SU-DHL-6 (cell line): Measurements from ENCODE around the gene SYT2.

ENCODE experiments used
- H2AFZ ChIP-seq: fragments of 200-600 bp; sonication (generic); 2 replicates; pipeline ENCODE4 v1.6.1; 2014; ENCODE audit warnings: low read depth, mild to moderate bottlenecking, moderate library complexity, mixed read lengths, antibody characterized with exemption, low read length; ENCODE audit not compliant: severe bottlenecking
- H3F3A ChIP-seq: fragments of 200-600 bp; shearing (Covaris generic); 2 replicates; pipeline ENCODE4 v1.6.0; 2016; ENCODE audit warnings: antibody characterized with exemption, mild to moderate bottlenecking; ENCODE audit not compliant: insufficient read depth
- H3K27ac ChIP-seq: fragments of 200-600 bp; sonication (generic); 2 replicates; pipeline ENCODE4 v1.5.1; 2016; ENCODE audit warnings: low read depth, mild to moderate bottlenecking, low read length, moderate library complexity, mixed read lengths
- H3K27me3 ChIP-seq: fragments of 200-600 bp; sonication (generic), shearing (Covaris generic); 2 replicates; pipeline ENCODE4 v1.6.0; 2014; ENCODE audit warnings: mild to moderate bottlenecking, low read length
- H3K36me3 ChIP-seq: fragments of 200-600 bp; sonication (generic); 2 replicates; pipeline ENCODE4 v1.6.1; 2014; ENCODE audit warnings: mild to moderate bottlenecking, low read length, mixed read lengths
- H3K4me2 ChIP-seq: fragments of 300-600, 200-600 bp; shearing (Covaris generic), sonication (generic); 2 replicates; pipeline ENCODE4 v1.6.0; 2014; ENCODE audit warnings: low read length, low read depth, mild to moderate bottlenecking; ENCODE audit not compliant: poor library complexity, severe bottlenecking
- H3K4me3 ChIP-seq: fragments of 200-600 bp; sonication (generic); 2 replicates; pipeline ENCODE4 v1.5.1; 2014; ENCODE audit warnings: antibody characterized with exemption, low read length, mild to moderate bottlenecking, mixed read lengths; ENCODE audit not compliant: insufficient read depth, poor library complexity, severe bottlenecking
- H3K79me2 ChIP-seq: fragments of 200-600 bp; sonication (generic); 2 replicates; pipeline ENCODE4 v1.6.1; 2014; ENCODE audit warnings: mild to moderate bottlenecking, low read length, moderate library complexity; ENCODE audit not compliant: insufficient read depth
- H3K9ac ChIP-seq: fragments of 200-600 bp; sonication (generic); 2 replicates; pipeline ENCODE4 v1.7.0; 2014; ENCODE audit warnings: mild to moderate bottlenecking, low read length
- H3K9me2 ChIP-seq: fragments of 200-600 bp; sonication (generic); replicated peaks from 2 replicates; pipeline ENCODE4 v1.6.1; 2014; ENCODE audit warnings: low read length; ENCODE audit not compliant: insufficient read depth
- H3K9me3 ChIP-seq: fragments of 200-600 bp; sonication (generic); 2 replicates; pipeline ENCODE4 v1.6.1; 2014; ENCODE audit warnings: low read length, mixed read lengths; ENCODE audit not compliant: insufficient read depth
- H4K20me1 ChIP-seq: fragments of 200-600 bp; sonication (generic); 2 replicates; pipeline ENCODE4 v1.6.1; 2014; ENCODE audit warnings: low read depth, mild to moderate bottlenecking, antibody characterized with exemption, low read length, moderate library complexity, mixed read lengths
- EZH2phosphoT487 ChIP-seq: fragments of 200-600 bp; sonication (generic), shearing (Covaris generic); conservative IDR thresholded peaks from 2 replicates; pipeline ENCODE4 v1.6.1; 2018; ENCODE audit warnings: mild to moderate bottlenecking, antibody characterized with exemption, low read length, moderate library complexity, mixed read lengths
- TF ChIP-seq, protein P1 (sequence below): fragments of 200-600 bp; sonication (generic); IDR thresholded peaks from one replicate; pipeline ENCODE4 v1.5.1; 2017; ENCODE audit warnings: antibody characterized with exemption, mild to moderate bottlenecking, low read length, moderate library complexity; ENCODE audit not compliant: insufficient read depth, poor library complexity, severe bottlenecking

Gene SYT2

DNA sequence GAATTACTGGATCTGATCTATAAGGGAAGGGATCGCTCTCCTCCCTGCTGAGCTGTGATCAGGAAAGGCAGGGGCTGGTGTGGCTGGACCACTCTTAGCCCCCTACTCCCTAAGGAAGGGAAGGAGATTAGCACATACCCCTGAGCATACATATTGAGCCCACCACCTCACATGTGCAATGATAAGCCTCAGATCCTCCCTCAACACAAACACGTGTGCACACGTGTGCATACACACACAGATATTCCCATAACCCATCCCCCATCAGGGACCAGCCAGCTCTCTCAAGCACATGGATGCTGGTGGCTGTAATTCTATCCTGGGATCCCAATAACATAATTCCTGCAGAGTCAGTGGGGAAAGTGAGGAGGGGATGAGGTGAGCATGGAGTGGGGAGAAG, 21.2 kb downstream of the SYT2 start:
- no peak for TF ChIP-seq EZH2phosphoT487
- TF ChIP-seq, protein P1, sequence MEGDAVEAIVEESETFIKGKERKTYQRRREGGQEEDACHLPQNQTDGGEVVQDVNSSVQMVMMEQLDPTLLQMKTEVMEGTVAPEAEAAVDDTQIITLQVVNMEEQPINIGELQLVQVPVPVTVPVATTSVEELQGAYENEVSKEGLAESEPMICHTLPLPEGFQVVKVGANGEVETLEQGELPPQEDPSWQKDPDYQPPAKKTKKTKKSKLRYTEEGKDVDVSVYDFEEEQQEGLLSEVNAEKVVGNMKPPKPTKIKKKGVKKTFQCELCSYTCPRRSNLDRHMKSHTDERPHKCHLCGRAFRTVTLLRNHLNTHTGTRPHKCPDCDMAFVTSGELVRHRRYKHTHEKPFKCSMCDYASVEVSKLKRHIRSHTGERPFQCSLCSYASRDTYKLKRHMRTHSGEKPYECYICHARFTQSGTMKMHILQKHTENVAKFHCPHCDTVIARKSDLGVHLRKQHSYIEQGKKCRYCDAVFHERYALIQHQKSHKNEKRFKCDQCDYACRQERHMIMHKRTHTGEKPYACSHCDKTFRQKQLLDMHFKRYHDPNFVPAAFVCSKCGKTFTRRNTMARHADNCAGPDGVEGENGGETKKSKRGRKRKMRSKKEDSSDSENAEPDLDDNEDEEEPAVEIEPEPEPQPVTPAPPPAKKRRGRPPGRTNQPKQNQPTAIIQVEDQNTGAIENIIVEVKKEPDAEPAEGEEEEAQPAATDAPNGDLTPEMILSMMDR = no peak
- no peaks in the 10 kb centered on the region for H3K9me3 ChIP-seq
- no peaks in the 10 kb centered on the region for H3K36me3 ChIP-seq
- no peaks in the 10 kb centered on the region for H3K9me2 ChIP-seq
- no peaks in the 10 kb centered on the region for H3F3A ChIP-seq
- no peak overlapping the region for H3K27ac ChIP-seq
- no peak overlapping the region for H3K4me2 ChIP-seq
- no peaks in the 10 kb centered on the region for H3K79me2 ChIP-seq
- no peak overlapping the region for H2AFZ ChIP-seq
- H3K9ac ChIP-seq = no peak overlapping the region
- H3K27me3 ChIP-seq = no peaks in the 10 kb centered on the region
- no peaks in the 10 kb centered on the region for H4K20me1 ChIP-seq
- no peak overlapping the region for H3K4me3 ChIP-seq

DNA sequence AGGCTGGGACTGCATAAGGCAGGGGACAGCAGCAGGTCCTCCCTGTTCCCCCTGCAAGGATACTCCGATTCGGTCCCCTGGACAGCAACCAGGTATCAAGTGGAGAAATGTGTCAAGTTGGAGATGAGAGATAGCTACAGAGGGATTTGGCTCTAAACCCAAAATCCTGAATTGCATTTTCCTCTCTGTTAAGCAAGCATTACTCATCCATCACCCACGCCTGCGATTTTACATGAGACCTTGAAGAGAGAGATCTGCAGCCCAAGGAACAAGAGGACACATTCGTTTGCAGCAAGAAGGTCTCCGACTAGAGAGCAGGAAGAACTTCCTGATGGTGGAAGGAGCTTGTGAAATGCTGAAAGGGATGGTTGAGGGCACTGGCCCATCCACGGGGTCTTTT, 21.9 kb downstream of the SYT2 start:
- H3K9ac ChIP-seq = no peak overlapping the region
- TF ChIP-seq, protein P1 = no peak
- no peak for TF ChIP-seq EZH2phosphoT487
- no peaks in the 10 kb centered on the region for H3K36me3 ChIP-seq
- H3K27ac ChIP-seq = no peak overlapping the region
- H2AFZ ChIP-seq = no peak overlapping the region
- no peak overlapping the region for H3K4me3 ChIP-seq
- no peaks in the 10 kb centered on the region for H3K27me3 ChIP-seq
- H3K79me2 ChIP-seq = no peaks in the 10 kb centered on the region
- H3F3A ChIP-seq = no peaks in the 10 kb centered on the region
- H3K9me3 ChIP-seq = no peaks in the 10 kb centered on the region
- no peaks in the 10 kb centered on the region for H4K20me1 ChIP-seq
- no peaks in the 10 kb centered on the region for H3K9me2 ChIP-seq
- H3K4me2 ChIP-seq = no peak overlapping the region

DNA sequence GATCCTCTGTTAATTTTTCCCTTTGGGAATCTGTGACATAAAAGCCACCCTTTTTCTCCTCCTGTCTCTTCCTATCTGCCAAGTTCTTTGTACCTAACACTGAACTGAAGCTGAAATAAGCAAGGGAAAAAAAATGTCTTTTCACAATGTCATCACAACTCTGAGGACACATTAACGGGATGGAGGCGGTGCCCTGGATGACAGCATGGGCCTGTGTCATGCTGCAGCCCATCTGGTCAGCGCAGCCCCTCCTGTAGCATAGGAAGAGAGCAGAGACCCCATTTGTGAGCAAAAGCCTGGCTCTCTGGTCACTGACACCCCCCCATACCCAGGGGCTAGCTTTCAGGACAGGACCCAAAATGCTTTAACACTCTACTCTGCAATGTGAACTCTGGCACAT, 22.5 kb downstream of the SYT2 start:
- Histone ChIP-seq H3K27me3 (no peaks in the 10 kb centered on the region), H3K9me2 (no peaks in the 10 kb centered on the region), H3K9ac (no peak overlapping the region), H3K4me2 (no peak overlapping the region), H2AFZ (no peak overlapping the region), H3F3A (no peaks in the 10 kb centered on the region), H3K4me3 (no peak overlapping the region), H3K79me2 (no peaks in the 10 kb centered on the region), H3K9me3 (no peaks in the 10 kb centered on the region), H3K36me3 (no peaks in the 10 kb centered on the region), H3K27ac (no peak overlapping the region), H4K20me1 (no peaks in the 10 kb centered on the region)
- TF ChIP-seq, protein P1 = no peak
- no peak for TF ChIP-seq EZH2phosphoT487
